Measurements from ENCODE around the gene ZMYND11.
"Not testable (repeated sequence)": the region's sequence is repeated elsewhere in the genome, so short reads cannot be mapped to it uniquely, and the experiment has no call there.

The ZMYND11 gene

DNA sequence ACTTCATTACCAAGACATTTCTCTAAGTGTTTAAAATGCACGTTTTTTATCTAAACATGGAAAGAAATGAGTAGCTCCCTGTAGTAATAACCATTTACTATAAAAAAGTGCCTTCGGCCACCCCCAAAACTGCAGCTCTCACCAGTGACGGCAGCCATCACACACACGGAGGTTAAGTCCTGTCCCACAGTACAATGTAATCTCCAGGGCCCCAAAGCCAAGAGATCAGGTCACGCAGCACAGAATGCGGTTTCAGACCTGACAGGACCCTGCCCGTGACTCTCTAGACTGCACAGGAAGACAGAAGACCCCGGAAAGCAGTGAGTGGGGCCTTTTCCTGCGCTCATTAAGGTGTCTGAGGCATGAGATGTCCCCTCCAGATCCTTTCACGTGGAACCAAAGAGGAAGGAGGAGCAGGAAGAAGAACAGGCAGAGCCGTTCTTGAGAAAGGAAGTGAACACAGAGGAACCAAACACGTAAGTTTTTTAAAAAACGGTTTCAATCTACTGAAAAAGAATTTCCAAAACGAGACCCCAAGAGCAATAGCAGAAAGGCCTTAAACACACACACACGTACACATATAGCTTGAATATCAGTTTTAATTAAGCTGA, 125.7 kb downstream of the ZMYND11 start:
- no peak for DNase-seq

DNA sequence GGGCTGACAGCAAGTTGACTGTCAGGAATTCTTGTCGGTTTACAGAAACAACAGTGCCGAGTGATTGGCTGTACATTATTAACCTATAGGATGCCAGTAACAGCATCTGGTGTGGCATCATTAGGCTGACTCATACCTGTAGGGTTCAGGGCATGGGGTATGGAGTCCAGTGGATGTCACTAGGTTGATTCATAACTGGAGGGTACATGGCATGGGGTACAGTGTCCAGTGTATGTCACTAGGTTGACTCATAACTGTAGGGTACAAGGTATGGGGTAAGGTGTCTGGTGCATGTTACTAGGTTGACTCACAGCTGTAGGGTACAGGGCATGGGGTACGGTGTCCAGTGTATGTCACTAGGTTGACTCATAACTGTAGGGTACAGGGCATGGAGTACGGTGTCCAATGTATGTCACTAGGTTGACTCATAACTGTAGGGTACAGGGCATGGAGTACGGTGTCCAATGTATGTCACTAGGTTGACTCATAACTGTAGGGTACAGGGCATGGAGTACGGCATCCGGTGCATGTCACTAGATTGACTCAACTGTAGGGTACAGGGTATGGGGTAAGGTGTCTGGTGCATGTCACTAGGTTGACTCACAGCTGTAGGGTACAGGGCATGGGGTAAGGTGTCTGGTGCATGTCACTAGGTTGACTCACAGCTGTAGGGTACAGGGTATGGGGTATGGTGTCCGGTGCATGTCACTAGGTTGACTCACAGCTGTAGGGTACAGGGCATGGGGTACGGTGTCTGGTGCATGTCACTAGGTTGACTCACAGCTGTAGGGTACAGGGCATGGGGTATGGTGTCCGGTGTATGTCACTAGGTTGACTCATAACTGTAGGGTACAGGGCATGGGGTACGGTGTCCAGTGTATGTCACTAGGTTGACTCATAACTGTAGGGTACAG, 129.2 kb downstream of the ZMYND11 start:
- not testable (repeated sequence) for DNase-seq

DNA sequence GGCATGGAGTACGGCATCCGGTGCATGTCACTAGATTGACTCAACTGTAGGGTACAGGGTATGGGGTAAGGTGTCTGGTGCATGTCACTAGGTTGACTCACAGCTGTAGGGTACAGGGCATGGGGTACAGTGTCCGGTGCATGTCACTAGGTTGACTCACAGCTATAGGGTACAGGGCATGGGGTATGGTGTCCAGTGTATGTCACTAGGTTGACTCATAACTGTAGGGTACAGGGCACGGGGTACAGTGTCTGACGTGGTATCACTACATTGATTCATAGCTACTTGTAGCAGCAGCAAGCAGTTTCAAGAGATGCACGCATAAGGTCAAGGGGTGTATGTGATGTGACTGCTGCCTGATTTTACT, 129.8 kb downstream of the ZMYND11 start:
- DNase-seq = not testable (repeated sequence)

DNA sequence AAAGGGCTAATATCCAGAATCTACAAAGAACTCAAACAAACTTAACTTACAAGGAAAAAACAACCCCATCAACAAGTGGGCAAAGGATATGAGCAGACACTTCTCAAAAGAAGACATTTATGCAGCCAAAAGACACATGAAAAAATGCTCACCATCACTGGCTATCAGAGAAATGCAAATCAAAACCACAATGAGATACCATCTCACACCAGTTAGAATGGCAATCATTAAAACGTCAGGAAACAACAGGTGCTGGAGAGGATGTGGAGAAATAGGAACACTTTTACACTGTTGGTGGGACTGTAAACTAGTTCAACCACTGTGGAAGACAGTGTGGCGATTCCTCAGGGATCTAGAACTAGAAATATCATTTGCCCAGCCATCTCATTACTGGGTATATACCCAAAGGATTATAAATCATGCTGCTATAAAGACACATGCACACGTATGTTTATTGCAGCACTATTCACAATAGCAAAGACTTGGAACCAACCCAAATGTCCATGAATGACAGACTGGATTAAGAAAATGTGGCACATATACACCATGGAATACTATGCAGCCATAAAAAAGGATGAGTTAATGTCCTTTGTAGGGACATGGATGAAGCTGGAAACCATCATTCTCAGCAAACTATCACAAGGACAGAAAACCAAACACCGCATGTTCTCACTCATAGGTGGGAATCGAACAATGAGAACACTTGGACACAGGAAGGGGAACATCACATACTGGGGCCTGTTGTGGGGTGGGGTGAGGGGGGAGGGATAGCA, 130.7 kb downstream of the ZMYND11 start:
- not testable (repeated sequence) for DNase-seq

DNA sequence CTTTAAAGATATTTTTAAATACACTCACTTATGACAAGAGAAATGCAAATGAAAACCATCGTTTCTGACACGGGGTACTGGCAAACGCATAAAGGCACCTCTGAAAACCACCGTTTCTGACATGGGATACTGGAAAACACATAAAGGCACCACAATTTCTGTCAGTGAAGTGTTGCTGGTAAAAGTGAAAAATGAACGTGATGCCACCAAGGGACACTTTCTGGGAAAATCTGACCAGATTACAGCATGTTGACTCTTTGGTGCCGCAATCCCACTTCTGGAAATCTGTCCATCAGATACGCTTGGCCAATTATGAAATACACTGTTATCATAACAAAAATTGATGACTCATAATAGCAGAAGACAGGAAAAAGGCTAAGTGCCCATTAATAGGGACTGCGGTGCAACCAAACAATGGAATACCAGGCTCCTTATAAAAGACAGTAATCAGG, 131.7 kb downstream of the ZMYND11 start:
- DNase-seq = no peak

DNA sequence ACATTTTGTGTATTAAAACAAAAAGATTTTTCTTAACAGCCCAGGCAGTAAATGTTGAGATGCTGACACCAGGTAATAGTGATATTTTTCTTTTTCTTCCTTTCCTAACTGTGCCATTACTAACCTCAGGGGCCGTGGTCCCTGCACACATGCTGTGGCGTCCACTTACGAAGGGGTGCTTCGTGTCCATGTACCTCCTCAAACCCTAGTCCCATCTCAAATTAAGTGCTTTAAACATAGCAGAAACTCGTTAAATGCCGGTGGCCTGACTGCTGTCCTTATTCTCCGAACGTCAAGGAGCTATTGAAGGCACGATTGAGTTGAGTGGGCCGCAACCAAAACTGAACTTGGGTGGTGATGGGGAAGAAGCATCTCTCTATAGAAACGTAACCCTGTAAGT, 132.4 kb downstream of the ZMYND11 start:
- DNase-seq = no peak

DNA sequence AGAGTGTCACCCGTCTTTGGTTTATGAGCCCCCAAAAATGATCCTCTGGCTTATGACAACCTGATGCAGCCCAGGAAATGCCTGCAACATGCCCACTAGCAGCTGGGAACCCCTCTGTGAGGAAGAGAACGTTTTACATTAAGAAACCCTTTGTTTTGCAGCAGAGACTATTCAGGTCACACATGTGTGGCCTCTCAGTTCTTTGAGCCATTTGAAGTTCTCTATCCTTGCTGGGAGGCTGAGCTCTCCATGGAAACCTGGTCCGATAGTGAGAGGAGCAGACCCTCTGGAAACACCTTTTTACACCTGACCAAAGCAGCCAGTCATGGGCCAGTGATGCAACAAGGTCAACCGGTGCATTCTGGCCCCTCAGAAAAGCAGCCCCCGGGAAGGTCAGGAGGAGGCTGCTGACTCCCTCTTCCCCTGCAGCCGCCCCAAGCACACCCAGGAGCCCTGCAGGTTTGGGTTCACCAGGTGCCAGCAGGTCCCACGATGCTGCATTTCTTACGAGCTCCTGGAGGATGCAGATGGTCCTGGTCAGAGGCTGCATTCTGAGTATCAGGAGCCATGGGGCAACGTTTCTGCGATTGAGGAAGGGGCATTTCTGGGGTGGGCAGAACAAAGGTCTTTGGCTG, 134.3 kb downstream of the ZMYND11 start:
- no peak for DNase-seq

DNA sequence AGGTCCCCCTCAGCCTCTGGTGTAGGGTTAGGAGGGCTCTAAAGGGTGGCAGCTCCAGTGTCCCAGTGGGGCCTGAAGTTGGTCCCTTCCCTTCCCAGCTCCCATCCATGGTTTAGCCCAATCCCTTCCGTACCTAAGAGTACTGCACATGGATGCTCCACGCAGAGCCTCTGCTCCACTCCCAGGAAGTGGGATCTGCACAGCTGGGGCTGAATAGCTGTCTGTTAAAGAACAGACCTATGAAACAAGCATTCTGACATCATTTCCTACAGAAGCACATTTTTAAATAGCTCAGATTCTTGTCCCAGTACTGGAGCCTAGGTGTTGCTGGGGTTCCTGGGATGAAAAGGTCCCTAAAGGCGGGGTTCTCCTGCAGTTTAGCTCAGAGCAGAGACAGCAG, 135.9 kb downstream of the ZMYND11 start:
- DNase-seq = no peak

DNA sequence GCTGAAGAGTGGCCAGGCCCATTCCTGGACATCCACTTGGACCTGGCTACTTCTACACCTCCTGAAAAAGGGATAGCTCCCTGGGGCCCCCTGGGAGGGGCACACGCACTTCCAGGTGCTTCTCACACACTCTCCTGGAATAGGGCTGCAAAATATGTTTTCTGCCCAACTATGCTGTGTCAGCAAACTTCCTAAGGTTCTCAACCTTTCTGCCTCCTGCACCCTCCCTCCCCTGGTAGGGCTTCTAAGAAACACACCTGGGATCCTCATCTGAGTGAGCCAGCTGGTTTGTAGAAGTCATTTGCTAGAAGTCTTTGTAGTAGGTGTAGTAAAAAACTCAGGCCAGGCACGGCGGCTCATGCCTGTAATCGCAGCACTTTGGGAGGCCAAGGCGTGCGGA, 136.5 kb downstream of the ZMYND11 start:
- no peak for DNase-seq

DNA sequence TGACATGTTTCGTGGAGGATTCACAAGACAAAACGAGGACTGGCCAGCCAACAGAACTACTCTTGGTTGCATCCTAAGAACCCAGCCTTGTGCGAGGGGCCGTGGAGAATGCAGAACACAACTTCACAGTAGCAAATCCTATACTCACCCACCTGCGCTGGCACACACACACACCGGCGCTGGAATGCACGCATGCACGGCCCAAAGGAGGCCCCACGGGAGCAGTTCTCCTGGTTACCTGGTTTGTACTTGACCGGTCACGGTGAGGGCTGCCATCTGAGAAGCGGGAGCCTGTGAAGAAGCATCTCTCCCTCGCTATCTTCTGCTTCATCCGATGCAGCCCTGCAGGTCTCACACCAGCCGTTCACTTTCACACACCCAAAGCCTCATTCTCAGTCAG, 137.8 kb downstream of the ZMYND11 start:
- no peak for DNase-seq

DNA sequence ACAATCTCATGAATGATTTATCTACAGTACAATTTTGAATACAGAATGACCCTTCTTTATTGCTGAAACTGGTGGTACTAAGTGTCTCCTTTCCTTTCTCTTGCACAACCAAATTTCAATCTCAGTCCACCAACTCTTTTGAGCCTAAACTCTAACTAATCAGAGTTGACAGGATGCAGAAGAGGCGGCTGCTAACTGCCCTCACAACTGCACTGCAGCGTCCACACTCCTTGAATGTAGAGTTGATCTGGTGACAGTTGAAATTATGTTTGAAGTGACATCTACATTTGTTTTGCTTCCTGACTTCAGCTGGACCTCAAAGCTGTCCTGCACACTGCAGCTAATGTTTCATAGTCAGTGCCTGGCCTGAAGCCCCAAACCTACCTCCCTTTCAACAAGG, 139.6 kb downstream of the ZMYND11 start:
- no peak for DNase-seq

DNA sequence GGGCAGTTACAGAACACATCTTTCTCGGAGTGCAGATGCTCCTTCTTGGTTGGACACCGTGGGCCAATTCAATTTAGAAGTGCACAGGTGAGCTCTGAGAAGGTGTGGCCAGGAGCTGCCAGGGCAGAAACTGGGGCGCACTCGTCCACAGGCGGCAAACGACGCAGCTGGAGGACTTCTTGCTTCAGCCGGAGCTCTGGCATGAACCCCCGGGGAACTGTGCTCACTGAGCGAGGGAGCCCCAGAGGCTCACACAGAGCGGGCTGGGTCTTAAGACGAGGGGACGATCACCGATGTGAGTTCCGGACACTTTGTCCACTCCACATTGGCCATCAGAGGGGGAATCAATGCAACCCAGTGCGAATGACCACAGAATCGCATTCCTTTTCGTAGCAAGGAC, 140.4 kb downstream of the ZMYND11 start:
- DNase-seq = no peak

DNA sequence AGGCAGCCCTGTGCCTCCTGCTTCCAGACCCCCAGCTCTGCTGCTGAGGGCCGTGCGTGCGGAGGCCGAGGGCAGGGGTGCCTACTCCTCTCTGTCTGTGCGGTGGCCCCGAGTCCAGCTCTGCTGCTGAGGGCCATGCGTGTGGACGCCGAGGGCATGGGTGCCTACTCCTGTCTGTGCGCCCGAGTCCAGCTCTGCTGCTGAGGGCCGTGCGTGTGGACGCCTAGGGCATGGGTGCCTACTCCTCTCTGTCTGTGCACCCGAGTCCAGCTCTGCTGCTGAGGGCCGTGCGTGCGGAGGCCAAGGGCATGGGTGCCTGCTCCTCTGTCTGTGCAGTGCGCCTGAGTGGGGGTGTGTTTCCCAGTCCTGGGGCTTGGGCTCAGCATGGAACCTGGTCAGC, 142.7 kb downstream of the ZMYND11 start:
- DNase-seq = no peak

DNA sequence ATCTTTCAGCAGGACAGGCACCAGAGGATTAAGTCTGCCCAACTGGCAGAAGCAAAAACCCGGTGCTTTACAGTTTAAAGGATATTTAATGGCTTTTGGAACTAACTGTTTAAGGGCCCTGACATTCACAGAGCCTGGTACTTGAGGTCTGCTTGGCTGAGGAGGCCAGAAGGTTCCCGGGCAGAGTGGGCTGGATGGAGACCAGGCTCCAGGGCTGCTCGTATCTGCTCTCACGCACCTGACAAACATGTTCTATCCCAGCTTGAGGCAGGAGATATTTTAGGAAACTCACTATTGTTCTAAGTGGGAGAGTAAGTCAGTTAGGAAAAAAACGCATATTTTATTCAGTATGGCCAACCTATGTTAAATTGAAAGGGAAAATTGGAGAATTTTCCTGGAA, 143.5 kb downstream of the ZMYND11 start:
- no peak for DNase-seq

DNA sequence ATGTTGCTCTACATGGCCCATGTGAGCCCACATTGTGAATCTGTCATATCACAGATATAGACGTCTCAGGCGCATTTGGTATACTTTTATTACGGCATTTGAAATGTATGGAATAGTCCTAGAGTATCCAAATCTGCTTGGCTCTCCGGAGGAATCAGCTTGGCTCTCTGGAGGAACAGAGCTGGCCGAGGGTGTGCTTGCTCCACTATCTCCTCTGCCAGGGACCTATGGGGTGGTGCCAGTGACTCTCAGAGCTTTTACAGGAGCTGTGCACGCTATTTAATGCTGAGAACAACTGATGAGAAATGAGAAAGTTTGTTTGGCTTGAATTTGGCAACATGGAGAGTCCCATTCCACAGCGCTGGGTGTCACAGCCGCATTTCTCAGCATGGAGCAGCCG, 144.0 kb downstream of the ZMYND11 start:
- DNase-seq = no peak

DNA sequence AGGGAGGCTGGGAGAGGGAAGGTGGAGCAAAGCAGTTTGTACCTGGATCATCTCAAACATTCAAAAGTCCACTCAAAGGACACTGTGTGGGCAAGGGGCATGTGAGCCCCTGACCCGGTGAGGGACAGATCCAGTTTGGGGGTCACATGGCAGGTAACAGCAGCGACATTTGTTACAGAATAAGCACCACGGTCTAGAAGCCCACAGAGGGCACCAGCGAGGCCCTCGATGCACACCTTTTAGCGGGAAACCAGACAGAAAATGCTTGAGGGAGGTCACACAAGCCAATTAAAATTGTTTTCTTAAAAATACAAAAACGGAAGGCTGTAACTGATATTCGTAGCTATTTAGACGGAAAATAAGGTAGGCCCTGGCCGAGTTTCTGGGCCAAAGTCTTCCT, 144.4 kb downstream of the ZMYND11 start:
- no peak for DNase-seq

DNA sequence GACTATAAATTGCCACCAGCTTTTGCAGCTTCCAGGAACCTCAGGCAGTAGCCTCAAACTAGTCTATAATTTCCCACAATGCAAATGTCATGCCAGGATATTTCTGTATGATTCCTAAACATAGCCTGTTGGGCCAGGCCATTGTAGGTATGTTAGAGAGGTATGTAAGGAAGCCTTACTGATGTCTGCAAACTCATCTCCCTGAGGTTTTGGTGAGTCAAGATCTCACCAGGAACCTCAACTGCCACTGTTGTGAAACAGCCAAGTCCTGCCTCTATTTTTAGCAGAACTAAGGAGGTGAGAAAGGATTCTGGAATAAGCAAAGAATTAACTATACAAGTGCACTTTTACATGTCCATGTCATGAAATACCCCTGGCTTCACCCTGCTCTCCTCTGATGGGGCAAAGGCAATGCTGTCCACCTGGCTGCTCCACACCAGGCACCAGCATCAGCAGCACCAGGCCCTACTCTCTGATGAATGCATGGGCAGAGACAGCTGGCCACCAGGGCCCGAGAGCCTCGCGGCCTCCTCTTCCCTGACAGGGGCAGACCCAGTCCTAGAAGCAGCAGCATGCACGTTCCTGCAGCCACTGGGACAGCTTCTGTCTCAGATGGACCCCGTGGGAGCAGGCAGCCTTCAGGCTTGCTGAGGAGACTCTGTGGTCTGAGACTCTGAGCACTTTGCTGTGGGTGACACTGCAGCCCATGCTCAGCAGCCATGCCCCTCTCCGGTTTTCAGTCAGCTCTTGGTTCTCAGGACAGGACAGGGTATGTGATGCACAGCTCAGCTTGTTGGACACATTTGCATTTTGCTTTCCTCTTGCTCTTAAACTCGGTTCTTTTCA, 147.3 kb downstream of the ZMYND11 start:
- no peak for DNase-seq

DNA sequence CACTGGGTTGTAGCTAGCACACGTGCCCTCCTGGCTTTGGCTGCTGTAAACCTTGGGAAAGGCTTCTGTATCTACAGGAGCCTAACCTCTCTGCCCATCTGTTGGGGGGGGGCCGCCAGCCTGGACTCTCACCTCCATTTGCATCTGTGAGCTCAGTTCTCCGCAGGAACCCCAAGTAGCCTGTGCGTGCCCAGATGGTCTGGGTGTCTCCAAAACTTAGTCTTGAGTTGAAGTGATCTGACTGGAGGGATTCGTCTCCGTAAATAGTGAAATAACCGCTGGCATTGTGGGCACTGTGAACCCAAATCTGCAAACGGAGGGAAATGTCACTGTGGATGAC, 147.9 kb downstream of the ZMYND11 start:
- DNase-seq = no peak

DNA sequence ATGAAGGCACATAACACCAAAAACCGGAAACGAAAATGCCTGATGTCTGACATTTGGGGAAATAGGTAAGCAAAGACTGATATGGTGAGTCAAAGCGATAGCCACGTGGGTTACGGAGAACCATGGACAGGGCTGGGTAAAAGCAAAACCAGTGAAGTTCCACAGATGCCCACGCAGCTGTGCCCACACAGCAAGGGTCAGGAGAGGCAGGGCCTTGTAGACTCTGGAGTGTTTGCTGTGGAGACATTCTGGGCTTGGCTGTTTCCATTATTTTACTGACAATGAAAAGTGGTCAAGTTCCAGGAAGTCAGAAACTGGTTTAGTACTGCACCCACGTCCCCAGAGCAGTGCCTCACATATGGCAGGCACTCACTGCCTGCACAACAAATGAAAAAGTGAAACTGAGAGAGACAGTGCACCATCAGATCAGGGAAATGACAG, 148.7 kb downstream of the ZMYND11 start:
- no peak for DNase-seq

DNA sequence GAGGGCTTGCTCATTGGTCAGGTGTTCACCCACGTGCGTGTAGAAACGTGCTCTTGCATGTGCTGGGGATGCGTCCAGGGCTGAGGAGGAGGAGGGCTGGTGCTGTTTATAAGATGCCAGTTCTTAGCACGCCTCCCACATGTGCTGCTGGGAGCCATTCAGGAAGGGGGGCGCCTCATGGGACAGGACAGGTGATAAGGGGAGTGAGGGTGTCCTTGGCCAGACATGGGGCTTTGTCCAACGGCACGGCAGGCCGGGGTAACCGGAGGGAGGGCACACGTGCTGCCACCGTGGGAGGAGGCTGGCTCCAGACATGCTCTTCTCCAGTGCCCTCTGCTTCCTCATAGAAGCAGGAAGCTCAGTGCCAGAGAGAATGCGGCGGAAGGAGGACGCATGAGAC, 150.0 kb downstream of the ZMYND11 start:
- DNase-seq = peak; percentile 42

DNA sequence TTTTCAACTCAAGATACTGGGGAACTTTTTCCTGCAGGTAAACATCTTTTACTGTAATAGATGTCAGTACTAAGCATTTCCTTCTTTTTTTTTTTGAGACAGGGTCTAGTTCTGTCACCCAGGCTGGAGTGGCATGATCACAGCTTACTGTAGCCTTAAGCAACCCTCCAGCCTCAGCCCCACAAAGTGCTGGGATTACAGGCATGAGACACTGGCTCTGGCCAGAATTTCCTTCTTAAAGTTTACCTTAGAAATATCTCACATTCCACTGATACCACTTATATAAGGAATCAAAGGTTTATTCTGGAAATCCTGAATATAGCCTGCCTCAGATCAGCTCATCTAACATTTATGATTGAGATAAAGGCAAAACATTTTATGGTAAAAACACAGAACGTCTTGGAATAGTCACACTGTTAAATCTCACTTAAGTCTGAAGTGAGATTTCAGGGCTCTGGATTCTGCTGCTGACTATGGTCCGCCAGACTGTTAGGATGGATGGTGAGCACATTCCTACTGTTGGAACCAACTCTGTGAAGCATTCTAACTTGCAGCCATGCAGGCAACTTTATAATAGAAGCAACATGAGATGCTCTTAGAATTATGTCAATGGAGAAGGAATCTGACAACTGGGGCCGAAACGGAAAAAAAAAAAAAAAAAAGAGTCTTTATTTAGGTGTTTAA, 151.9 kb downstream of the ZMYND11 start:
- DNase-seq = no peak

DNA sequence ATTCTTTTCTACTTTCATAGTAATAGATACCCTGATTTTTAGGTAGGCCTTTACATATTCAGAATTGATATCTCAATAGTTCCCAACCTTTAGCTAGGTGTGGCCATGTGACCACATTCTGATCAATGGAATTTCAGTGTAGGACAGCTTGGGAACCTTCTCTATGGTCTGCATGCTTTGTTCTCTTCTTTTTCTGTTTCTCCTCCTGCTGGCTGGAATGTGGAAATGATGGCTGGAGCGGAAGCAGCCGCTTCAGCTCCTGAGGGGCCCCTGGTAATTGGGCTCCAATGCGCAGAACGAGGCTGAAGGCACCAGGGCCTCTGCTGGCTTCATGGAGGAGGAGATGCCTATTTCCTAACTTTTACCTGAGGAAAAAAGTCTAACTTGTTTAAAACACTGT, 152.6 kb downstream of the ZMYND11 start:
- DNase-seq = no peak
